ENCODE measurements around the gene HABP4.

Gene HABP4

DNA sequence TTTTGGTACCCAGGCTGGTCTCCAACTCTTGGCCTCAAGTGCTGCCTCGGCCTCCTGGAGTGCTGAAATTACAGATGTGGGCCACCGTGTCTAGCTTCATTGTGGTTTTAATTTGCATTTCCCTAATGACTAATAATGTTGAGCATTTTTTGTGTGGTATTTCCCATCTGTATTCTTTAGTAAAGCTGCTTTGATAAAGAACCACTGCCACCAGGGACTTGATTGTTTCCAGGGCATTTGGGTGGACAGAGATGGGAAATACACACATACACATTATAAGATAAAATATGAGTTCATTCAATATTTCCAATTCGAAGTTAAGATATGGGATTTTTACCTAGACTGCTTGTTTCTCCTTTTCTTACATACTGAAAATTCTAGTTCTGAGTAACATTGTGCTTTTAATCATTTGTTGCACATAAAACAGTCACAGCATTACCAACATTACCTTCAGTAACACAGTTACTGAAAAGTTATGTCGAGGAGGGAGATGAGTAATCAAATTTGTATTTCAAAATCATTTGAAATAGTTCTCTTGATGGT is 28.9 kb downstream of the HABP4 start:
- no peak overlapping the region for H3K27ac ChIP-seq (replicated peaks)
- no peak overlapping the region for H3K4me3 ChIP-seq (replicated peaks; ENCODE audit: insufficient read depth, low read length)
- DNase-seq (ENCODE audit: low read depth in 1 of 2, low spot score in 1 of 2), result no peak
- no peaks in the 10 kb centered on the region for H3K27me3 ChIP-seq (ENCODE audit: insufficient read depth, poor library complexity, severe bottlenecking)
- no peak for TF ChIP-seq SPI1 (IDR thresholded peaks at IDR 0.05; ENCODE audit: borderline replicate concordance, low read depth)
- TF ChIP-seq GABPA (IDR thresholded peaks at IDR 0.05; ENCODE audit: low read depth), result no peak

DNA sequence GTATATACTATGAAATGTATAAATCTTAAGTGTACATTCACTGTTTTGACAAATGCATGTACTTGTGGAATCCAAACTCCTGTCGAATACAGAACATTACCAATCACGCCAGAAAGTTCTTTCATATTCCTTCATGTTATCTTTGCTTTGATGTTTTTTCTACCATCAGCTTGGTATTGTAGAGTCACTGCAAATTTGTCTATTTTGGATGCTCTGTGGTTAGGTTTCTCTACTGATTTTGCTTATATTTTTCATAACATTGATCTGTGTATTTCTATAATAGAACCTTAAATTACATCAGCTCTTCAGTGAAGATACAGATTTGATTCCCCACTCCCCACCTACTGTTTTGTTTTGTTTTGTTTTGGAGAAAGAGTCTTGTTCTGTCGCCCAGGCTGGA is 30.8 kb downstream of the HABP4 start:
- Histone ChIP-seq H3K27me3 (ENCODE audit: insufficient read depth, poor library complexity, severe bottlenecking) (no peaks in the 10 kb centered on the region), H3K4me3 (replicated peaks; ENCODE audit: insufficient read depth, low read length) (no peak overlapping the region), H3K27ac (replicated peaks) (no peak overlapping the region)
- DNase-seq (ENCODE audit: low read depth in 1 of 2, low spot score in 1 of 2), result no peak
- no peak for TF ChIP-seq POLR2AphosphoS5 (IDR thresholded peaks at IDR 0.05; ENCODE audit: low read depth)
- TF ChIP-seq SPI1 (IDR thresholded peaks at IDR 0.05; ENCODE audit: borderline replicate concordance, low read depth), result no peak

DNA sequence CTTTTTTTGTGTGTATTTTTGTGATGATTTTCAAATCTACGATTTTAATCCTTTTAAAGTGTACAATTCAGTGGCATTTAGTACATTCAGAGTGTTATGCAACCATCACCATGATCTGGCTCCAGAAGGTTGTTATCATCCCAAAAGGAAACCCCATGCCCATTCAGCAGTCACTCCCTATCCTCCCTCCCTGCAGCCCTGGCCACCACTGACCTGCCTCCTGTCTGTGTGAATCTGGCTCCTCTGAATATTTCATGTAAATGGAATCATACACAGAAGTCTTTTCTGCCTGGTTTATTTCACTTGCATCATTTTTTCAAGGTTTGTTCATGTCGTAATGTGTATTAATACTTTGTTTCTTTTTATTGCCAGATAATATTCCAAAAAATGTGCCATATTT is 32.5 kb downstream of the HABP4 start:
- no peak for TF ChIP-seq GABPA (IDR thresholded peaks at IDR 0.05; ENCODE audit: low read depth)
- TF ChIP-seq, protein P1, sequence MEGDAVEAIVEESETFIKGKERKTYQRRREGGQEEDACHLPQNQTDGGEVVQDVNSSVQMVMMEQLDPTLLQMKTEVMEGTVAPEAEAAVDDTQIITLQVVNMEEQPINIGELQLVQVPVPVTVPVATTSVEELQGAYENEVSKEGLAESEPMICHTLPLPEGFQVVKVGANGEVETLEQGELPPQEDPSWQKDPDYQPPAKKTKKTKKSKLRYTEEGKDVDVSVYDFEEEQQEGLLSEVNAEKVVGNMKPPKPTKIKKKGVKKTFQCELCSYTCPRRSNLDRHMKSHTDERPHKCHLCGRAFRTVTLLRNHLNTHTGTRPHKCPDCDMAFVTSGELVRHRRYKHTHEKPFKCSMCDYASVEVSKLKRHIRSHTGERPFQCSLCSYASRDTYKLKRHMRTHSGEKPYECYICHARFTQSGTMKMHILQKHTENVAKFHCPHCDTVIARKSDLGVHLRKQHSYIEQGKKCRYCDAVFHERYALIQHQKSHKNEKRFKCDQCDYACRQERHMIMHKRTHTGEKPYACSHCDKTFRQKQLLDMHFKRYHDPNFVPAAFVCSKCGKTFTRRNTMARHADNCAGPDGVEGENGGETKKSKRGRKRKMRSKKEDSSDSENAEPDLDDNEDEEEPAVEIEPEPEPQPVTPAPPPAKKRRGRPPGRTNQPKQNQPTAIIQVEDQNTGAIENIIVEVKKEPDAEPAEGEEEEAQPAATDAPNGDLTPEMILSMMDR (IDR thresholded peaks at IDR 0.05; ENCODE audit: insufficient read depth, low read length), result no peak
- no peak for TF ChIP-seq POLR2AphosphoS5 (IDR thresholded peaks at IDR 0.05; ENCODE audit: low read depth)
- TF ChIP-seq, protein P2, sequence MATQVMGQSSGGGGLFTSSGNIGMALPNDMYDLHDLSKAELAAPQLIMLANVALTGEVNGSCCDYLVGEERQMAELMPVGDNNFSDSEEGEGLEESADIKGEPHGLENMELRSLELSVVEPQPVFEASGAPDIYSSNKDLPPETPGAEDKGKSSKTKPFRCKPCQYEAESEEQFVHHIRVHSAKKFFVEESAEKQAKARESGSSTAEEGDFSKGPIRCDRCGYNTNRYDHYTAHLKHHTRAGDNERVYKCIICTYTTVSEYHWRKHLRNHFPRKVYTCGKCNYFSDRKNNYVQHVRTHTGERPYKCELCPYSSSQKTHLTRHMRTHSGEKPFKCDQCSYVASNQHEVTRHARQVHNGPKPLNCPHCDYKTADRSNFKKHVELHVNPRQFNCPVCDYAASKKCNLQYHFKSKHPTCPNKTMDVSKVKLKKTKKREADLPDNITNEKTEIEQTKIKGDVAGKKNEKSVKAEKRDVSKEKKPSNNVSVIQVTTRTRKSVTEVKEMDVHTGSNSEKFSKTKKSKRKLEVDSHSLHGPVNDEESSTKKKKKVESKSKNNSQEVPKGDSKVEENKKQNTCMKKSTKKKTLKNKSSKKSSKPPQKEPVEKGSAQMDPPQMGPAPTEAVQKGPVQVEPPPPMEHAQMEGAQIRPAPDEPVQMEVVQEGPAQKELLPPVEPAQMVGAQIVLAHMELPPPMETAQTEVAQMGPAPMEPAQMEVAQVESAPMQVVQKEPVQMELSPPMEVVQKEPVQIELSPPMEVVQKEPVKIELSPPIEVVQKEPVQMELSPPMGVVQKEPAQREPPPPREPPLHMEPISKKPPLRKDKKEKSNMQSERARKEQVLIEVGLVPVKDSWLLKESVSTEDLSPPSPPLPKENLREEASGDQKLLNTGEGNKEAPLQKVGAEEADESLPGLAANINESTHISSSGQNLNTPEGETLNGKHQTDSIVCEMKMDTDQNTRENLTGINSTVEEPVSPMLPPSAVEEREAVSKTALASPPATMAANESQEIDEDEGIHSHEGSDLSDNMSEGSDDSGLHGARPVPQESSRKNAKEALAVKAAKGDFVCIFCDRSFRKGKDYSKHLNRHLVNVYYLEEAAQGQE (IDR thresholded peaks at IDR 0.05; ENCODE audit: insufficient replicate concordance, low read depth), result no peak
- TF ChIP-seq SPI1 (IDR thresholded peaks at IDR 0.05; ENCODE audit: borderline replicate concordance, low read depth), result no peak
- Histone ChIP-seq H3K4me3 (replicated peaks; ENCODE audit: insufficient read depth, low read length) (no peak overlapping the region), H3K27me3 (ENCODE audit: insufficient read depth, poor library complexity, severe bottlenecking) (no peaks in the 10 kb centered on the region), H3K27ac (replicated peaks) (no peak overlapping the region)
- DNase-seq (ENCODE audit: low read depth in 1 of 2, low spot score in 1 of 2), result no peak

DNA sequence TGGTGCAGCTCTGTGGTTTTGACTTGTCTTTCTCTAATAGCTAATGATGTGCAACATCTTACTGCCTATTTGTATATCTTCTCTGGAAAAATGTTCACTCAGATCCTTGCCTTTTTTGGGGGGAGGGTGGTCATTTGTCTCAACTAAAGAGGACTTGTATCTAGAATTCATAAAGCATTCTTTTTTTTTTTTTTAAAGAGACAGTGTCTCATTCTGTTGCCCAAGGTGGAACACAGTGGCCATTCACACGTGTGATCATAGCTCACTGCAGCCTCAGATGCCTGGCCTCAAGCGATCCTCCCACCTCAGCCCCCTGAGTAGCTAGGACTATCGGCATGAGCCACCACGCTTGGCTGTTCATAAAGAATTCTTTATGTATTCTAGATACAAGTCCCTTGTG is 33.2 kb downstream of the HABP4 start:
- TF ChIP-seq, protein P2 (IDR thresholded peaks at IDR 0.05; ENCODE audit: insufficient replicate concordance, low read depth), result no peak
- TF ChIP-seq SPI1 (IDR thresholded peaks at IDR 0.05; ENCODE audit: borderline replicate concordance, low read depth) (no peak), GABPA (IDR thresholded peaks at IDR 0.05; ENCODE audit: low read depth) (no peak)
- TF ChIP-seq, protein P1 (IDR thresholded peaks at IDR 0.05; ENCODE audit: insufficient read depth, low read length), result no peak
- Histone ChIP-seq H3K27ac (replicated peaks) (no peak overlapping the region), H3K27me3 (ENCODE audit: insufficient read depth, poor library complexity, severe bottlenecking) (no peaks in the 10 kb centered on the region), H3K4me3 (replicated peaks; ENCODE audit: insufficient read depth, low read length) (no peak overlapping the region)
- DNase-seq (ENCODE audit: low read depth in 1 of 2, low spot score in 1 of 2), result no peak

DNA sequence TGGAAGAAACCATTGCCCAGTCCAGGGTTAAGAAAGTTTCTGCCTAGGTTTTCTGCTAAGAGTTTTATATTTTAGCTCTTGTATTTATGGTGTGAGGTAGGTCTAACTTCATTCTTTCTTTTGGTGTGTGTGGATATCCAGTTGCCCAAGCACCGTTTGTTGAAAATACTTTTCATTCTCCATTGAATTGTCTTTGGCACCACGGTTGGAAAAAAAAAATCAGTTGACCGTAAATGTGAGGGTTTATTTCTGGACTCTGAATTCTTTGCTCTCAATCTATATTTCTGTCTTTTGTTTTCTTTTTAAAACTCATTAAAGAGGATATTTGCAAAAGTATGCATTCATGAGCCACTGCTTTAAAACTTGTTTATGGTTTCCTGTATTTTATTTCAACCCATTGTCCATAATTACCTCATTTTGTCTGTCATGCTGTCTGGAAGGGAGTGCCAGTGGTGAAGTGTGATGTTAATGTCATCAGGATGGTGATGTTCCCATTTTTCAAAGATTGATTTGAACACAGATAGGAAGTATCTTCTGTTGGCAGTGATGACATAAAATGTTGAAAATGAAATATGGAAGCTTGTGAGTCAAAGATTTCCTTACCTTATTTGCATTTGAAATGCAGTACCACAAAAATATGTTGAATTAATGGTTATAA is 33.9 kb downstream of the HABP4 start:
- no peak overlapping the region for H3K4me3 ChIP-seq (replicated peaks; ENCODE audit: insufficient read depth, low read length)
- H3K27ac ChIP-seq (replicated peaks), result no peak overlapping the region
- TF ChIP-seq, protein P1 (IDR thresholded peaks at IDR 0.05; ENCODE audit: insufficient read depth, low read length), result no peak
- TF ChIP-seq, protein P2 (IDR thresholded peaks at IDR 0.05; ENCODE audit: insufficient replicate concordance, low read depth), result no peak
- TF ChIP-seq GABPA (IDR thresholded peaks at IDR 0.05; ENCODE audit: low read depth) (no peak), SPI1 (IDR thresholded peaks at IDR 0.05; ENCODE audit: borderline replicate concordance, low read depth) (no peak)
- DNase-seq (ENCODE audit: low read depth in 1 of 2, low spot score in 1 of 2), result no peak
- no peaks in the 10 kb centered on the region for H3K27me3 ChIP-seq (ENCODE audit: insufficient read depth, poor library complexity, severe bottlenecking)
